K562 (cell line): Measurements from ENCODE around the gene CNP. TPM values are rescaled to one million over a fixed set of nuclear protein-coding genes. Genes with fewer than 3 reads are reported as not detected.
A peak's percentile ranks its signal among the peaks of the same experiment; 100 is the strongest.

Experiments
- ATF7 ChIP-seq: fragments of 450-650 bp; IDR thresholded peaks from 2 replicates; pipeline ENCODE4 v1.7.1; 2014; ENCODE audit warnings: mild to moderate bottlenecking, moderate library complexity
- CREB1 ChIP-seq, 2 experiments: sonication (generic) in 1 of 2; formaldehyde crosslinking in 1 of 2; IDR thresholded peaks; 2 replicates each; pipeline versions ENCODE4 v1.6.1 to v1.8.0; 2012 to 2022; ENCODE audit warnings: inconsistent platforms in 1 of 2, mild to moderate bottlenecking in 1 of 2, missing genetic modification reagents in 1 of 2, moderate library complexity in 1 of 2
- DIDO1 ChIP-seq: fragments of 450-650 bp; IDR thresholded peaks from 2 replicates; pipeline ENCODE4 v1.6.1; 2016; ENCODE audit warnings: low read depth, missing biosample characterization, missing genetic modification characterization
- ETV1 ChIP-seq: fragments of 450-650 bp; conservative IDR thresholded peaks from 2 replicates; pipeline ENCODE4 v1.6.1; 2016; ENCODE audit warnings: missing genetic modification characterization, control low read depth, low read depth, missing compliant biosample characterization
- IRF1 ChIP-seq: sonication (generic); formaldehyde crosslinking; IDR thresholded peaks from 2 replicates; pipeline ENCODE4 v1.8.0; 2022; ENCODE audit warnings: missing genetic modification reagents, mild to moderate bottlenecking, borderline replicate concordance
- MXI1 ChIP-seq: IDR thresholded peaks from 2 replicates; pipeline ENCODE4 v1.6.1; 2011; ENCODE audit warnings: low read depth, mild to moderate bottlenecking, improper control_type of control experiment, low read length
- POLR2G ChIP-seq: fragments of 200-400 bp; formaldehyde crosslinking; IDR thresholded peaks from 2 replicates; pipeline ENCODE4 v1.6.1; 2017; ENCODE audit warnings: low read depth, mild to moderate bottlenecking, antibody characterized with exemption, low read length, moderate library complexity
- TAL1 ChIP-seq: fragments of 450-650 bp; IDR thresholded peaks from 2 replicates; pipeline ENCODE4 v1.6.1; 2016; ENCODE audit warnings: mild to moderate bottlenecking
- TCF3 ChIP-seq: sonication (generic); formaldehyde crosslinking; IDR thresholded peaks from 2 replicates; pipeline ENCODE4 v1.4.0; 2020; ENCODE audit warnings: mild to moderate bottlenecking, missing genetic modification reagents
- ZBTB7A ChIP-seq: IDR thresholded peaks from 2 replicates; pipeline ENCODE4 v1.6.1; 2011; ENCODE audit warnings: low read depth, mild to moderate bottlenecking, low read length, moderate library complexity, borderline replicate concordance; ENCODE audit not compliant: control insufficient read depth
- ZKSCAN1 ChIP-seq: fragments of 150-350 bp; IDR thresholded peaks from 2 replicates; pipeline ENCODE4 v1.6.1; 2016; ENCODE audit warnings: low read depth, low read length
- ZNF583 ChIP-seq: fragments of 250-450 bp; sonication (Bioruptor Pico); IDR thresholded peaks from 2 replicates; pipeline ENCODE4 v1.4.0; 2020
- ZNF740 ChIP-seq, 3 experiments: fragments of 200-800 bp in 1 of 3; sonication (Bioruptor generic) in 1 of 3; sonication (generic) in 1 of 3; formaldehyde crosslinking in 1 of 3; IDR thresholded peaks; 2 replicates each; pipeline versions ENCODE4 v1.6.1 to v1.8.0; 2016 to 2022; ENCODE audit warnings: mild to moderate bottlenecking in 2 of 3, missing compliant biosample characterization in 2 of 3, missing genetic modification characterization in 2 of 3, missing genetic modification reagents in 1 of 3
- ZNF778 ChIP-seq: fragments of 450-650 bp; formaldehyde crosslinking; IDR thresholded peaks from 2 replicates; pipeline ENCODE4 v1.4.0; 2020; ENCODE audit warnings: mild to moderate bottlenecking, moderate library complexity
- polyA plus RNA-seq, 8 experiments: library from polyadenylated mRNA; depleted of rRNA in 4 of 8; stranded (reverse) in 5 of 8; unstranded in 3 of 8; fragments of >200 nt; fragmentation: Nextera tagmentation in 2 of 8; fragmentation: Illumina TruSeq in 1 of 8; extraction: Ambion mirVana in 2 of 8; extraction: Trizol in 1 of 8; gene quantifications; 2 replicates each; pipeline versions ENCODE4 v1.2.1 to v1.2.3, GENCODE V29; 2011 to 2014; ENCODE audit warnings: inconsistent platforms in 1 of 8, missing spikeins in 1 of 8
- total RNA-seq, 7 experiments: library from RNA; depleted of rRNA in 6 of 7; stranded (reverse); fragments of >200 nt in 6 of 7; fragmentation: Illumina TruSeq in 2 of 7; extraction: Trizol in 2 of 7; gene quantifications; 2 replicates each; pipeline versions ENCODE4 v1.2.1 to v1.2.3, GENCODE V29; 2011 to 2021; ENCODE audit warnings: low replicate concordance in 1 of 7
- TF ChIP-seq, protein P1 (sequence below): fragments of 200-800 bp; sonication (Bioruptor generic); IDR thresholded peaks from 2 replicates; pipeline ENCODE4 v1.6.1; 2017; ENCODE audit warnings: missing genetic modification characterization, missing compliant biosample characterization
- TF ChIP-seq, protein P2 (sequence below): fragments of 450-650 bp; conservative IDR thresholded peaks from 2 replicates; pipeline ENCODE4 v1.6.1; 2016; ENCODE audit warnings: missing genetic modification characterization, low read depth, mild to moderate bottlenecking, control low read depth, missing compliant biosample characterization
- TF ChIP-seq, protein P3 (sequence below): sonication (generic); formaldehyde crosslinking; IDR thresholded peaks from 2 replicates; pipeline ENCODE4 v1.8.0; 2022; ENCODE audit warnings: mild to moderate bottlenecking, missing genetic modification reagents
- TF ChIP-seq, protein P4 (sequence below): sonication (generic); formaldehyde crosslinking; IDR thresholded peaks from 2 replicates; pipeline ENCODE4 v1.8.0; 2022; ENCODE audit warnings: missing genetic modification reagents, mild to moderate bottlenecking, moderate library complexity, borderline replicate concordance

CNP gene
- total and polyA plus RNA-seq, 9 of the 15 experiments (the other 6 are each of a cell fraction or from before 2014, with no cell fraction given) = 1.7 to 52.0 (median 29.1) TPM

DNA sequence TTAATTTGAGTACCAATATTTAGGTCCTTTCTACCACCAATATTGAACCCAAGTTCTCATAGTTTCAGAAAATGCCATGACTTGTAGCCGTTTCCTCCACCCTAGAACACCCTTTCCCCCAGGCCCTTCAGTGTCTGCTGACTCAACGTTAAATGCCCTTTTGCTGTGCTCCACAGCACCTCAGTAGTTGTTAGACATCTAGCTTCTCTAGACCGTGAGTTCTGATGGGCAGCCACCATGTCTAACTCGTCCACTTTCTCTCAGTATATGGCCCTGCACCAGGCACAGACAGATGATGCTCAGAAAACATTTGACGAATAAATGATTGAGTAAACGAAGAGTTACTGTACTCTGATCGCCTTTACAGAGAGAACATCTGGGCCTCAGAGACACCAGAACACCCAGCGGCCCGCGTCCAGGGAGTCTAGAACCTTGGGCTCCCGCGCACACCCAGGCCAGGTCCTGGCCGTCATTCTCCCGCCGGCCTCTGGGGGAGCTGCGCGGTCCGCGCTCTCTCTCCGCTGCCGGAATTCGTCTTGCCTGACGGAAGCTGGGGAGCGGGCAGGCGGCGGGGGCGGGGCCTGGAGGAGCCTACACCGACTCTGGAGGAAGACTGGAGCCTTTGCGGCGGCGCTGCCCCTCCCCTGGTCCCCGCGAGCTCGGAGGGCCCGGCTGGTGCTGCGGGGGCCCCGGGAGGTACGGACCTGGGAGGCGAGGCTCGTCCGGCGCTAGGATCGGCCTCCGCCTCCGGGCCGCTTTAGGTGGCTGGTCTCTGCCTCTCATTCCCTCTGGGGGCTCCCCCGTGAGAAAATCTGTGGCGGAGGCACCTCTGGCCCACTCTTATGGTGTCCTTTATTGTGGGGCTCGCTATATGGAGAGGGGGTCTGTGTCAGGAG is 53.2 kb downstream of the CNP start, which contains the start of gene NKIRAS2 (continued):
- TF ChIP-seq, protein P1, sequence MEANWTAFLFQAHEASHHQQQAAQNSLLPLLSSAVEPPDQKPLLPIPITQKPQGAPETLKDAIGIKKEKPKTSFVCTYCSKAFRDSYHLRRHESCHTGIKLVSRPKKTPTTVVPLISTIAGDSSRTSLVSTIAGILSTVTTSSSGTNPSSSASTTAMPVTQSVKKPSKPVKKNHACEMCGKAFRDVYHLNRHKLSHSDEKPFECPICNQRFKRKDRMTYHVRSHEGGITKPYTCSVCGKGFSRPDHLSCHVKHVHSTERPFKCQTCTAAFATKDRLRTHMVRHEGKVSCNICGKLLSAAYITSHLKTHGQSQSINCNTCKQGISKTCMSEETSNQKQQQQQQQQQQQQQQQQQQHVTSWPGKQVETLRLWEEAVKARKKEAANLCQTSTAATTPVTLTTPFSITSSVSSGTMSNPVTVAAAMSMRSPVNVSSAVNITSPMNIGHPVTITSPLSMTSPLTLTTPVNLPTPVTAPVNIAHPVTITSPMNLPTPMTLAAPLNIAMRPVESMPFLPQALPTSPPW (CRISPR knock-in tag) = peak; percentile 80; the same call in 1 of the 2 replicates
- peak; percentile 82; the same call in 1 of the 2 replicates for TF ChIP-seq ZNF740 (CRISPR knock-in tag; IDR thresholded peaks at IDR 0.05)
- no peak for TF ChIP-seq ZNF740 (tag; IDR thresholded peaks at IDR 0.05)
- peak; percentile 72 for TF ChIP-seq ATF7
- TF ChIP-seq ZBTB7A = peak; percentile 26; the same call in 1 of the 2 replicates
- TF ChIP-seq IRF1 (CRISPR knock-in tag) = no peak
- 0 out of 2 replicates have a peak, but pooled peaks have one; percentile 38 for TF ChIP-seq CREB1 (IDR thresholded peaks at IDR 0.05)
- peak; percentile 56; the same call in 1 of the 2 replicates for TF ChIP-seq CREB1 (CRISPR knock-in tag; IDR thresholded peaks at IDR 0.05)
- peak; percentile 75 for TF ChIP-seq ETV1 (tag)
- no peak; the same call in 1 of the 2 replicates for TF ChIP-seq ZKSCAN1
- TF ChIP-seq, protein P2, sequence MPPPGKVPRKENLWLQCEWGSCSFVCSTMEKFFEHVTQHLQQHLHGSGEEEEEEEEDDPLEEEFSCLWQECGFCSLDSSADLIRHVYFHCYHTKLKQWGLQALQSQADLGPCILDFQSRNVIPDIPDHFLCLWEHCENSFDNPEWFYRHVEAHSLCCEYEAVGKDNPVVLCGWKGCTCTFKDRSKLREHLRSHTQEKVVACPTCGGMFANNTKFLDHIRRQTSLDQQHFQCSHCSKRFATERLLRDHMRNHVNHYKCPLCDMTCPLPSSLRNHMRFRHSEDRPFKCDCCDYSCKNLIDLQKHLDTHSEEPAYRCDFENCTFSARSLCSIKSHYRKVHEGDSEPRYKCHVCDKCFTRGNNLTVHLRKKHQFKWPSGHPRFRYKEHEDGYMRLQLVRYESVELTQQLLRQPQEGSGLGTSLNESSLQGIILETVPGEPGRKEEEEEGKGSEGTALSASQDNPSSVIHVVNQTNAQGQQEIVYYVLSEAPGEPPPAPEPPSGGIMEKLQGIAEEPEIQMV (tag) = no peak
- no peak for TF ChIP-seq MXI1
- no peak for TF ChIP-seq ZNF778 (CRISPR knock-in tag)
- peak; percentile 92 for TF ChIP-seq POLR2G
- TF ChIP-seq ZNF583 (CRISPR knock-in tag) = no peak
- TF ChIP-seq, protein P3, sequence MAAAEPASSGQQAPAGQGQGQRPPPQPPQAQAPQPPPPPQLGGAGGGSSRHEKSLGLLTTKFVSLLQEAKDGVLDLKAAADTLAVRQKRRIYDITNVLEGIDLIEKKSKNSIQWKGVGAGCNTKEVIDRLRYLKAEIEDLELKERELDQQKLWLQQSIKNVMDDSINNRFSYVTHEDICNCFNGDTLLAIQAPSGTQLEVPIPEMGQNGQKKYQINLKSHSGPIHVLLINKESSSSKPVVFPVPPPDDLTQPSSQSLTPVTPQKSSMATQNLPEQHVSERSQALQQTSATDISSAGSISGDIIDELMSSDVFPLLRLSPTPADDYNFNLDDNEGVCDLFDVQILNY (CRISPR knock-in tag) = 0 out of 2 replicates have a peak, but pooled peaks have one; percentile 3
- TF ChIP-seq TAL1 = no peak
- no peak; the same call in 1 of the 2 replicates for TF ChIP-seq DIDO1
- TF ChIP-seq, protein P4, sequence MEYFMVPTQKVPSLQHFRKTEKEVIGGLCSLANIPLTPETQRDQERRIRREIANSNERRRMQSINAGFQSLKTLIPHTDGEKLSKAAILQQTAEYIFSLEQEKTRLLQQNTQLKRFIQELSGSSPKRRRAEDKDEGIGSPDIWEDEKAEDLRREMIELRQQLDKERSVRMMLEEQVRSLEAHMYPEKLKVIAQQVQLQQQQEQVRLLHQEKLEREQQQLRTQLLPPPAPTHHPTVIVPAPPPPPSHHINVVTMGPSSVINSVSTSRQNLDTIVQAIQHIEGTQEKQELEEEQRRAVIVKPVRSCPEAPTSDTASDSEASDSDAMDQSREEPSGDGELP (CRISPR knock-in tag) = peak; percentile 75; the same call in 1 of the 2 replicates
- peak; percentile 5; the same call in 1 of the 2 replicates for TF ChIP-seq TCF3 (CRISPR knock-in tag)
